ENCODE data around the gene MYOF.
"Not testable (repeated sequence)": the region's sequence is repeated elsewhere in the genome, so short reads cannot be mapped to it uniquely, and the experiment has no call there.

Gene MYOF

DNA sequence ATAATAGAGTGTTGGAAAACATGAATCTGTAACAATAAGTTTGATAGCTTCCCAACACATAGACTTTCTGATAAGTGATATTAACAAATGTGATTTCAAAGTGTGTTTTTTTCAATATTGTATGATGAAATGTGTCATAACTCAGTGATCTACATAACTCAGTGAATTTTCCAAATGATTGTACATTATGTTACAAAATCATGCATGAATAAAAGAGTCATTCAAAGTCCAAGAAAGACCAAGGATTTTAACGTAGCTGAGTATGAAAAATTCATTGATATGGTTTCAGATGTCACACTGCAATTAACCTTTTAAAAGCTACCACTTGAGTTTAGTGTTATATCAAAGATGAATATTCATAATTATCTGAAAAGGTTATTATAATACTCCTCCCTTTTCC lies 111.2 kb downstream of the MYOF start:
- no peak overlapping the region for H3K4me3 ChIP-seq (ENCODE audit: low read depth, low read length)
- no peak for DNase-seq (ENCODE audit: low read depth)

- DNase-seq (ENCODE audit: low read depth) = no peak
- no peak overlapping the region for H3K4me3 ChIP-seq (ENCODE audit: low read depth, low read length)
Measured at GRCh38 chr10:93369588-93370164, 112.5 kb downstream of the MYOF start.

DNA sequence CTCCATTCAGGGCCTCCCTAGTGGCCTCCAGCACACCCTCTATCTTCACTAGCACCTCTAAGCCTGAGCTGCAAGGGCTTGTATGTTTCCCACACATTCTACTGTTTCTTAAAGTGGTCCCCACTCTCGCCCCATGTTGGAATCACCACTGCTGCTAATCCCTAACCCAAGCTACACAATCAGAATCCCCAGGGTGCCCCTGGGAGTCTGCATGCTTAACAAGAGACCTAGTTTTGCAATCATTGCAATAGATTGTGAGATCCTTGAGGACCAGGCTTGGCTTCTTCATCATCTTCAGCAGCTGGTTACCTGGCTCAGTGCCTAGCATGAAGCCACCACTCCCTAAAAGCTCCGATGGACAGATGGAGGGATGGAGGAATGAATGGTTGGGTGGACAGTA lies 113.9 kb downstream of the MYOF start:
- no peak overlapping the region for H3K4me3 ChIP-seq (ENCODE audit: low read depth, low read length)
- DNase-seq (ENCODE audit: low read depth) = no peak

DNA sequence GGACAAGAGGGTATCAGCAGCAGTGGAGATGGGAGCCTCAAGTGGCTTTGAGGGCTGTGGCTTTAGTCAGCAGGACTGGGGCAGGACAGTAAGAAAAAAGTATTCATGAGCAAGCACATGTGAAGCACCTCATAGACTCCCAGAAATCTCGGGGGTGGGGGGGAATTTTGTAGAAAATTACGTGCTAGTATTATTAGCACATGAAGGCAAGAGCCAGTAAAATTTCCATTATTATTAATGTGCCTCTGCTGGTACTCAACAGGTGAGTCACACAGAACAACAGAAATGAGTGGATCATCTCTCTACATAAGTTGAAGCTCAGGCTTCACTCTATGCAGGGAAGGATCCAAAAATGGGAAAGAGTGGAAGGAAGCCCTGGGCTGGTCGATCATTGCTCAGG lies 114.5 kb downstream of the MYOF start:
- no peak for DNase-seq (ENCODE audit: low read depth)
- no peak overlapping the region for H3K4me3 ChIP-seq (ENCODE audit: low read depth, low read length)

DNA sequence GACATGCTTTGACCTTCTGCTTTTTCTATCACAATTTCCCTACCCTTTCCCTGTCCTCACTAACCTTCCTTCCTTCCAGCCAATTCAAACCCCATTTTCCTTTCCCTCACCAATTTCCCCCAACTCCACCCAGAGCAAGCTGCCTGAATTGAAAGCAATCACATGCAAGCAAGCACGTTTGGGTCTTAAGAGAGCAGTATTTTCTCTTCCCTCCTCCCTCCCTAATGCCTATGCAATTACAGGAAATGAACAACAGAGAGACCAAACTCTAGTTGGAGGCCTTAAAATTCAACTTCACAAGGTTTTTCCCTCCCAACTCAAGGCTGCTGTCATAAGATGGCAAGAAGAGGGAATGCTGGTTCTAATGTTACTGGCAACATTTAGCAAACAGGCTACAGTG lies 117.2 kb downstream of the MYOF start:
- DNase-seq (ENCODE audit: low read depth) = no peak
- no peak overlapping the region for H3K4me3 ChIP-seq (ENCODE audit: low read depth, low read length)

GRCh38 chr10:93363891-93364648 lies 118.1 kb downstream of the MYOF start:
- H3K4me3 ChIP-seq (ENCODE audit: low read depth, low read length) = no peak overlapping the region
- DNase-seq (ENCODE audit: low read depth) = no peak

DNA sequence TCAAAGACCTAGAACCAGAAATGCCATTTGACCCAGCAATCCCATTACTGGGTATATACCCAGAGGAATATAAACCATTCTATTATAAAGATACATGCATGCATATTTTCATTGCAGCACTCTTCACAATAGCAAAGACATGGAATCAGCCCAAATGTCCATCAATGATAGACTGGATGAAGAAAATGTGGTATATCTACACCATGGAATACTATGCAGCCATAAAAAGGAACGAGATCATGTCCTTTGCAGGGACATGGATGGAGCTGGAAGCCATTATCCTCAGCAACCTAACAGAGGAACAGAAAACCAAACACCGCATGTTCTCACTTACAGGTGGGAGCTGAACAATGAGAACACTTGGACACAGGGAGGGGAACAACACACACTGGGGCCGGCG lies 123.7 kb downstream of the MYOF start:
- H3K4me3 ChIP-seq (ENCODE audit: low read depth, low read length); DNase-seq (ENCODE audit: low read depth): not testable (repeated sequence)

GRCh38 chr10:93357680-93358079 lies 124.5 kb downstream of the MYOF start:
- H3K4me3 ChIP-seq (ENCODE audit: low read depth, low read length) = no peak overlapping the region
- DNase-seq (ENCODE audit: low read depth) = no peak

DNA sequence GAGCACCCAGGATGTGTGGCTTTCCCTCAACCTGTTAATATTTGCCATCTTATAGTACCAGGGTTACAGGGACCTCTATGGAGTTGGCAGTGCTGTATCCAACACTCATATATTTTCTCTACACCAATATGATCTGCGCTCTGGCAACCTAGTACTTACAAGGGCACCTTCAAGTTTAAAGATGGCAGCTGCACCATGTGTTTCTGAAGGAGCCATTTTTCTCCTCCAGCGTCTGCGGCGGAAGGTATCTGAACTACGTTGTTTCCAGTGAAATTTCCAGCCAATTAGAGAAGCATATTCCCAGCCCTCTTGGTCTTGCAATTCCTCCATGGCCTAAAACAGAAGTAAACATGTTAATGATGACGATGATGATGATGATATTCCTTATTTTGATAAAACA lies 125.6 kb downstream of the MYOF start:
- DNase-seq (ENCODE audit: low read depth) = no peak
- no peak overlapping the region for H3K4me3 ChIP-seq (ENCODE audit: low read depth, low read length)

GRCh38 chr10:93352638-93353383 lies 129.3 kb downstream of the MYOF start:
- DNase-seq (ENCODE audit: low read depth) = no peak
- no peak overlapping the region for H3K4me3 ChIP-seq (ENCODE audit: low read depth, low read length)

- no peak overlapping the region for H3K4me3 ChIP-seq (ENCODE audit: low read depth, low read length)
- no peak for DNase-seq (ENCODE audit: low read depth)
Measured at GRCh38 chr10:93346694-93347093, 135.4 kb downstream of the MYOF start.

DNA sequence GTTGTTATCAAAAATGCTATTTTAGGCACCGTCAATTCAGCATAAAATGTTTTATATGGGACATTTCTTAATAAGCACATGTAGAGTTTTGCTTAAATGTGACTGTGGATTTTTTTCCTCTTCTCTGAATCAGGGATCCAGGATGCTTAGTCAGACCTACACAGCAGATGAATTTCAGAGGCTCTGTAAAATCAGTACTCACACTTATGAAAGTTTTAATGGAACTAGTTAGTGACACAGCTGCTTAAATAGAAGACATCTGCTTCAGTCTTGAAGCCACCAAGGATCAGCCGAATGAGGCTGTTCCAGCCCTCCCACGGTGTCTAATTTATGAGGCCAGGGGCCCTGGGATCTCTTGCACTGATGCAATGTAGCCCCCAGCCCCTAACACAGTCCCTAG lies 136.0 kb downstream of the MYOF start:
- H3K4me3 ChIP-seq (ENCODE audit: low read depth, low read length) = no peak overlapping the region
- DNase-seq (ENCODE audit: low read depth) = no peak

- no peak overlapping the region for H3K4me3 ChIP-seq (ENCODE audit: low read depth, low read length)
- DNase-seq (ENCODE audit: low read depth) = no peak
Measured at GRCh38 chr10:93344691-93345090, 137.4 kb downstream of the MYOF start.

- no peak for DNase-seq (ENCODE audit: low read depth)
- H3K4me3 ChIP-seq (ENCODE audit: low read depth, low read length) = no peak overlapping the region
Measured at GRCh38 chr10:93342921-93343320, 139.2 kb downstream of the MYOF start.

DNA sequence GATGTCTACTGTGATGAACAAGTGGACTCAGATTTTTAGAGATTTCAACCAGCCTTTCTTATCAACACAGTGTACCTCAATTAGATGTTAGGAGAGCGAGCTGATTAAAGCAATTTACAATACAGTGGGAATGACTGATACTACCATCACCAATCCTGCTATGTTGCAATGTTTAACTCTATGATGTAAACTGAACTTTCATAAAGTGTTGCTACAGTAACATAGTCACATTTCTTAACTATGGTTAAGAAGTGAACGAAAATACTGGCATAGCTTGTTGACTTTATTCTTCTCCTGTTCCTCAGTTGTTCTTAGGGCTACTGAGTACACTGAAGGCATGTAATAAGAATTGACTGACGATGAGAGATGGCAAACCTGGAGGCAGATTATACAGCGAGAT lies 139.8 kb downstream of the MYOF start:
- no peak overlapping the region for H3K4me3 ChIP-seq (ENCODE audit: low read depth, low read length)
- DNase-seq (ENCODE audit: low read depth) = no peak

DNA sequence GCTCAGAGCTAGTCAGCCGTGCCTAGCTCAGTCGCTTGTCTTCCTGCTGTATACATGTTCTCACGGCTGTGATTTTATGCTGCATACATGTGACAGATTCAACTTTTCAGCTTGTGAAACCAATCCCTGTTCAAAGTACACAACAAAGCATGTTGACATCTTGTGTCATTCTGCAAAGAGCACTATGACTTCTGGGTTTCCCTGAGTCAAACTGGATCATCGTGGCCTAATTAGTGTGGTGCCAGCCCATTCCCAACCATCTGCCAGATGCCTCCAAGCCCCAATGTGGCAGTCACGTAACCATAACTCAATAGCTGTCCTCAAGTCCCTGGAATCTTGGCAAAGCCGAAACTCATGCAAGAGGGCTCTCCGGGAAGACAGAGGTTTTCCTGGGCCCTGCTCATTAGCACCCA lies 144.8 kb downstream of the MYOF start:
- no peak overlapping the region for H3K4me3 ChIP-seq (ENCODE audit: low read depth, low read length)
- no peak for DNase-seq (ENCODE audit: low read depth)

GRCh38 chr10:93336678-93337077 lies 145.5 kb downstream of the MYOF start:
- no peak for DNase-seq (ENCODE audit: low read depth)
- no peak overlapping the region for H3K4me3 ChIP-seq (ENCODE audit: low read depth, low read length)

DNA sequence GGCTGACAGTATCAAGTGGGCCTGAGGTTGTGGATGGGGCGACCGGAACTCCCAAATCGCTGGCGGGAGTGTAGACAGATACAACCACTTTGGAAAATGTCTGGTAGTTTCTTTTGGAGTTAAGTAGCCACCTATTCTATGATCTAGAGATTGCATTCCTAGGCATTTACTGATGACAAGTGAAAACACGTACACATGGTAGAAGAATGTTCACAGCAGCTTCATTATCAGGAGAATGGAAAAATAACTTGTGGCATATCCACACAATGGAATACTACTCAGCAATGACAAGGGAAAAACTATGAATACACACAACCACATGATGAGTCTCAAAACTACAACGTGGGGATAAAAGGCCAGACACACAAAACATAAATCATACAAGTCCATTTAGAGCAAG lies 146.0 kb downstream of the MYOF start:
- no peak overlapping the region for H3K4me3 ChIP-seq (ENCODE audit: low read depth, low read length)
- no peak for DNase-seq (ENCODE audit: low read depth)

GRCh38 chr10:93334901-93335327 lies 147.2 kb downstream of the MYOF start:
- DNase-seq (ENCODE audit: low read depth) = no peak
- no peak overlapping the region for H3K4me3 ChIP-seq (ENCODE audit: low read depth, low read length)

DNA sequence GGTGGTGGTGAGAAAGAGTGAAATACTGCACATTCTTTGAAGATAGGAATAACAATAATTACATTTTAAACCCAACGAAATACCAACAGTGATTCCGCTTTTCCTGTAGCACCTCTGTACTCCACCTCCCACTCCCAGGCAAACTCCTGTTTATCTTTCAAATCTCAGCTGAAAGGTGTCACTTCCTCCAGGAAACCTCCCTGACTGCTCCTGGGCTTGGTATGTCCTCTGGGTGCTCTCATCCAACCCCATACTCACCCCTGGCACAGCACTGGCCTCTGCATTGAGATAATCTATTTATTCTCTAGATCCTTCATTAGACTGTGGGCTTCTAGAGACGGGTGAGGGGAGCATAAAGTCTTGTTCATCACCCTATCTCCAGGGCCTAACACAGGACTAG lies 148.0 kb downstream of the MYOF start:
- no peak overlapping the region for H3K4me3 ChIP-seq (ENCODE audit: low read depth, low read length)
- no peak for DNase-seq (ENCODE audit: low read depth)

Measured in skeletal muscle cell (primary cell).